GM23248 (cell line): ENCODE measurements around the gene CCDC188. TPM values are rescaled to one million over a fixed set of nuclear protein-coding genes. Genes with fewer than 3 reads are reported as not detected.

ENCODE experiments used
- DNase-seq: peaks from one replicate; pipeline ENCODE4 v3.0.0-alpha.2; 2015
- H2AFZ ChIP-seq: fragments of 200-600 bp; sonication (generic); 2 replicates; pipeline ENCODE4 v1.6.1; 2016; ENCODE audit warnings: antibody characterized with exemption
- H3F3A ChIP-seq: fragments of 200-600 bp; sonication (generic); 2 replicates; pipeline ENCODE4 v1.6.1; 2016; ENCODE audit warnings: mild to moderate bottlenecking, antibody characterized with exemption, mixed run types; ENCODE audit not compliant: insufficient read depth
- H3K27ac ChIP-seq: fragments of 200-600 bp; sonication (generic); 2 replicates; pipeline ENCODE4 v1.5.1; 2016; ENCODE audit warnings: mild to moderate bottlenecking
- H3K27me3 ChIP-seq: fragments of 200-600 bp; sonication (generic); replicated peaks from 2 replicates; pipeline ENCODE4 v1.6.1; 2016; ENCODE audit warnings: mild to moderate bottlenecking; ENCODE audit not compliant: insufficient read depth
- H3K36me3 ChIP-seq: fragments of 200-600 bp; sonication (generic); 2 replicates; pipeline ENCODE4 v1.6.1; 2016; ENCODE audit warnings: low read depth, mild to moderate bottlenecking
- H3K4me1 ChIP-seq: fragments of 200-600 bp; sonication (generic); 2 replicates; pipeline ENCODE4 v1.6.1; 2016; ENCODE audit warnings: mild to moderate bottlenecking; ENCODE audit not compliant: insufficient read depth
- H3K4me2 ChIP-seq: fragments of 200-600 bp; sonication (generic); one replicate; pipeline ENCODE4 v1.6.1; 2016; ENCODE audit warnings: mild to moderate bottlenecking; ENCODE audit not compliant: unreplicated experiment
- H3K4me3 ChIP-seq: fragments of 200-600 bp; sonication (generic); 2 replicates; pipeline ENCODE4 v1.5.1; 2016; ENCODE audit warnings: mild to moderate bottlenecking
- H3K79me2 ChIP-seq: fragments of 200-600 bp; sonication (generic); 2 replicates; pipeline ENCODE4 v1.6.1; 2016; ENCODE audit warnings: mild to moderate bottlenecking; ENCODE audit not compliant: insufficient read depth
- H3K9ac ChIP-seq: fragments of 200-600 bp; sonication (generic); 2 replicates; pipeline ENCODE4 v1.6.1; 2016; ENCODE audit warnings: mild to moderate bottlenecking
- H3K9me2 ChIP-seq: fragments of 200-600 bp; sonication (generic); 2 replicates; pipeline ENCODE4 v1.6.1; 2016; ENCODE audit warnings: mixed run types, mild to moderate bottlenecking, moderate library complexity; ENCODE audit not compliant: insufficient read depth
- H3K9me3 ChIP-seq: fragments of 200-600 bp; sonication (generic); one replicate; pipeline ENCODE4 v1.6.1; 2017; ENCODE audit warnings: low read depth
- H4K20me1 ChIP-seq: fragments of 200-600 bp; sonication (generic); 2 replicates; pipeline ENCODE4 v1.6.0; 2016; ENCODE audit not compliant: insufficient read depth
- EZH2 ChIP-seq: fragments of 200-600 bp; sonication (generic); IDR thresholded peaks from 2 replicates; pipeline ENCODE4 v1.6.1; 2018; ENCODE audit warnings: antibody characterized with exemption, mild to moderate bottlenecking; ENCODE audit not compliant: insufficient read depth, poor library complexity, severe bottlenecking
- EZH2phosphoT487 ChIP-seq: fragments of 200-600 bp; sonication (generic); IDR thresholded peaks from 2 replicates; pipeline ENCODE4 v1.6.1; 2018; ENCODE audit warnings: antibody characterized with exemption, moderate library complexity, mild to moderate bottlenecking, low read depth; ENCODE audit not compliant: insufficient read depth
- WGBS, 2 experiments: methylation state at CpG; one replicate each; pipeline ENCODE4 v1.1.6; 2015 to 2017; ENCODE audit warnings: low lambda C conversion rate in 2 of 2, low coverage in 1 of 2; ENCODE audit errors: missing lambda C conversion rate in 2 of 2; 5-methylcytosine and 5-hydroxymethylcytosine counted together
- in situ Hi-C: fragments of 300-500 bp; cut with MboI; formaldehyde crosslinking; loops from 2 replicates; pipeline ENCODE4 v1.15.0; 2020
- polyA plus RNA-seq: library from polyadenylated mRNA; unstranded; fragments of >200 nt; fragmentation: Nextera tagmentation; extraction: Ambion mirVana; gene quantifications from 2 replicates; pipeline ENCODE4 v1.2.1, GENCODE V29; 2016
- total RNA-seq: library from RNA; depleted of rRNA; stranded (reverse); fragments of >200 nt; shearing (Covaris generic); gene quantifications from 2 replicates; pipeline ENCODE4 v1.2.3, GENCODE V29; 2014

The CCDC188 gene
- total and polyA plus RNA-seq, 2 experiments from 2014 or later: 1.2 to 1.8 TPM

GRCh38 chr22:20151276-20151588 is 377 bp upstream of the CCDC188 start:
- H4K20me1 ChIP-seq: no peaks in the 10 kb centered on the region
- in situ Hi-C loops: no loop called here
- H3K27me3 ChIP-seq: no peaks in the 10 kb centered on the region
- no peak overlapping the region for H2AFZ ChIP-seq
- H3K27ac ChIP-seq: no peak overlapping the region
- no peaks in the 10 kb centered on the region for H3K4me1 ChIP-seq
- no peaks in the 10 kb centered on the region for H3K36me3 ChIP-seq
- WGBS, 2 experiments: 84 to 88% methylated on average over 4 of the region's 4 CpGs
- no peak for TF ChIP-seq EZH2
- no peak for TF ChIP-seq EZH2phosphoT487
- H3K9me3 ChIP-seq: no peaks in the 10 kb centered on the region
- no peaks in the 10 kb centered on the region for H3K9me2 ChIP-seq
- H3K4me2 ChIP-seq: no peak overlapping the region
- H3K9ac ChIP-seq: no peak overlapping the region
- DNase-seq: no peak
- no peaks in the 10 kb centered on the region for H3F3A ChIP-seq
- H3K4me3 ChIP-seq: no peak overlapping the region
- no peaks in the 10 kb centered on the region for H3K79me2 ChIP-seq

- H3K4me2 ChIP-seq: no peak overlapping the region
- no peaks in the 10 kb centered on the region for H3K27me3 ChIP-seq
- no peak overlapping the region for H3K9ac ChIP-seq
- no peak for DNase-seq
- no peaks in the 10 kb centered on the region for H3K4me1 ChIP-seq
- 75 to 82% methylated on average over 15 to 32 of the region's 32 CpGs for WGBS, 2 experiments
- no peaks in the 10 kb centered on the region for H4K20me1 ChIP-seq
- no peaks in the 10 kb centered on the region for H3K36me3 ChIP-seq
- no peaks in the 10 kb centered on the region for H3K9me2 ChIP-seq
- H3K9me3 ChIP-seq: no peaks in the 10 kb centered on the region
- no peaks in the 10 kb centered on the region for H3F3A ChIP-seq
- H2AFZ ChIP-seq: no peak overlapping the region
- H3K4me3 ChIP-seq: no peak overlapping the region
- H3K79me2 ChIP-seq: no peaks in the 10 kb centered on the region
- TF ChIP-seq EZH2phosphoT487: no peak
- no peak for TF ChIP-seq EZH2
- no peak overlapping the region for H3K27ac ChIP-seq
- in situ Hi-C loops: no loop called here
Observed at GRCh38 chr22:20149257-20150250, 1.3 kb downstream of the CCDC188 start.

DNA sequence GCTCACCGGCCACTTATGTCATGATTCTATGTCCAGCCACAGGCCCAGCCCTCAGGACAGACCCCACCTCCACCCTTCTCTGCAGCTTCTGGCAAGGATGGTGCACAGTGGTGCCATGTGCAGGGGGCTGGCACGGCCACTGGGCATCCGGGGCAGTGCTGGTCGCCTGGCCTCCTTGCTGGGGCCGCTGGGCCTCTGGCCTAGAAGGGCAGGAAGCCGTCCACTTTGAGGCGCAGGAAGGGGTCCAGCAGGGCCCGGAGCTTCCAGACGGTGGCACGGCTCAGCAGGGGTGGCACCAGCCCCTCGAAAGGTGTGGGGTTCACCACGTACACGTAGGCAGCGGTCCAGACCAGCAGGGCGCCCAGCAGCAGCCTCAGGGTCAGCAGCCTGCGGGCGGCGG is 2.4 kb downstream of the CCDC188 start:
- Histone ChIP-seq H3K9me2 (no peaks in the 10 kb centered on the region), H3F3A (no peaks in the 10 kb centered on the region), H3K27me3 (no peaks in the 10 kb centered on the region), H3K9me3 (no peaks in the 10 kb centered on the region), H2AFZ (no peak overlapping the region), H3K36me3 (no peaks in the 10 kb centered on the region), H3K4me3 (no peak overlapping the region), H3K9ac (no peak overlapping the region), H4K20me1 (no peaks in the 10 kb centered on the region), H3K4me1 (no peaks in the 10 kb centered on the region), H3K27ac (no peak overlapping the region), H3K79me2 (no peaks in the 10 kb centered on the region), H3K4me2 (no peak overlapping the region)
- DNase-seq: no peak
- TF ChIP-seq EZH2 (no peak), EZH2phosphoT487 (no peak)
- in situ Hi-C loops: no loop called here
- WGBS, 2 experiments: 72 to 73% methylated on average over 14 of the region's 18 CpGs

GRCh38 chr22:20147237-20147988 is 3.4 kb downstream of the CCDC188 start:
- no peaks in the 10 kb centered on the region; the same call in 1 of the 2 replicates for H3K4me1 ChIP-seq
- H3K9ac ChIP-seq: no peak overlapping the region
- in situ Hi-C loops: no loop called here
- H3K36me3 ChIP-seq: no peaks in the 10 kb centered on the region
- H3K4me3 ChIP-seq: no peak overlapping the region
- no peak overlapping the region for H3K27ac ChIP-seq
- H3K27me3 ChIP-seq: no peaks in the 10 kb centered on the region
- H3F3A ChIP-seq: peaks cover under 1% of the 10 kb centered on the region; the same call in 1 of the 2 replicates
- no peaks in the 10 kb centered on the region for H3K9me2 ChIP-seq
- no peak for DNase-seq
- no peaks in the 10 kb centered on the region for H4K20me1 ChIP-seq
- no peak overlapping the region for H2AFZ ChIP-seq
- no peaks in the 10 kb centered on the region for H3K79me2 ChIP-seq
- H3K4me2 ChIP-seq: no peak overlapping the region
- WGBS, 2 experiments: 81 to 83% methylated on average over 14 of the region's 14 CpGs
- TF ChIP-seq EZH2 (no peak), EZH2phosphoT487 (no peak)
- no peaks in the 10 kb centered on the region for H3K9me3 ChIP-seq
